GM19468 (cell line): ENCODE measurements around the gene ECSIT.

ENCODE experiments used
- ATAC-seq: cut with Tn5 transposase; IDR thresholded peaks from one replicate; pipeline ENCODE4 v1.9.1; 2021; ENCODE audit warnings: mild to moderate bottlenecking, moderate library complexity, moderate number of reproducible peaks; ENCODE audit not compliant: unreplicated experiment; ENCODE audit errors: extremely low read depth

ECSIT gene

GRCh38 chr19:11505504-11506100 is 23.3 kb downstream of the ECSIT start, which contains the start of gene ZNF653:
ZNF653 (minus strand) TSS chr19:11505839; CDS start chr19:11505786, 53 bp downstream.
- ATAC-seq, result peak; percentile 13

- peak; percentile 87 for ATAC-seq
Observed at GRCh38 chr19:11505032-11505503, 23.9 kb downstream of the ECSIT start.

- ATAC-seq, result no peak
Observed at GRCh38 chr19:11504502-11505031, 24.4 kb downstream of the ECSIT start.

GRCh38 chr19:11499890-11500420 is 29.0 kb downstream of the ECSIT start:
- no peak for ATAC-seq

- ATAC-seq, result no peak
Observed at GRCh38 chr19:11499220-11499726, 29.7 kb downstream of the ECSIT start.

GRCh38 chr19:11496391-11497163 is 32.4 kb downstream of the ECSIT start:
- no peak for ATAC-seq

GRCh38 chr19:11495885-11496284 is 33.0 kb downstream of the ECSIT start:
- no peak for ATAC-seq

GRCh38 chr19:11495481-11495880 is 33.5 kb downstream of the ECSIT start:
- ATAC-seq, result no peak

- ATAC-seq, result no peak
Observed at GRCh38 chr19:11494634-11495285, 34.2 kb downstream of the ECSIT start.

- no peak for ATAC-seq
Observed at GRCh38 chr19:11489378-11489777, 39.6 kb downstream of the ECSIT start.

GRCh38 chr19:11486661-11487503 is 42.1 kb downstream of the ECSIT start:
- ATAC-seq, result no peak

GRCh38 chr19:11485245-11485837 is 43.6 kb downstream of the ECSIT start:
- no peak for ATAC-seq

- no peak for ATAC-seq
Observed at GRCh38 chr19:11483366-11484111, 45.4 kb downstream of the ECSIT start.

- ATAC-seq, result peak; percentile 35
Observed at GRCh38 chr19:11482384-11483050, 46.4 kb downstream of the ECSIT start.

- no peak for ATAC-seq
Observed at GRCh38 chr19:11481534-11482383, 47.2 kb downstream of the ECSIT start.

- ATAC-seq, result no peak
Observed at GRCh38 chr19:11480715-11481533, 48.0 kb downstream of the ECSIT start, which contains the start of gene ELAVL3. ELAVL3 (minus strand) TSS chr19:11481046; CDS start chr19:11480608, 438 bp downstream.
